Mesendoderm (in vitro differentiated cells): ENCODE results near the gene C16orf89.

Source experiments
- DNase-seq: peaks from one replicate; pipeline ENCODE4 v3.0.0; 2013
- H2AK5ac ChIP-seq: 2 replicates; pipeline ENCODE4 v1.6.1; 2013; ENCODE audit warnings: low read length, inconsistent platforms
- H2BK120ac ChIP-seq: 2 replicates; pipeline ENCODE4 v1.6.1; 2013; ENCODE audit warnings: low read depth, mild to moderate bottlenecking, low read length, moderate library complexity, mixed read lengths
- H2BK15ac ChIP-seq: replicated peaks from 2 replicates; pipeline ENCODE4 v1.6.1; 2013; ENCODE audit warnings: low read depth, mild to moderate bottlenecking, moderate library complexity
- H2BK5ac ChIP-seq: 2 replicates; pipeline ENCODE4 v1.6.1; 2013; ENCODE audit warnings: low read length, inconsistent platforms
- H3K18ac ChIP-seq: 2 replicates; pipeline ENCODE4 v1.6.1; 2013; ENCODE audit warnings: mild to moderate bottlenecking, low read length, mixed read lengths
- H3K23ac ChIP-seq: one replicate; pipeline ENCODE4 v1.6.1; 2013; ENCODE audit warnings: low read length
- H3K27ac ChIP-seq: 2 replicates; pipeline ENCODE4 v1.5.1; 2013; ENCODE audit warnings: low read depth, mild to moderate bottlenecking, inconsistent platforms, low read length, moderate library complexity
- H3K27me3 ChIP-seq: 2 replicates; pipeline ENCODE4 v1.6.1; 2013; ENCODE audit warnings: low read length, control low read depth, mild to moderate bottlenecking, inconsistent platforms; ENCODE audit not compliant: insufficient read depth, poor library complexity
- H3K36me3 ChIP-seq: 2 replicates; pipeline ENCODE4 v1.6.1; 2013; ENCODE audit warnings: low read length, inconsistent platforms; ENCODE audit not compliant: control insufficient read depth, insufficient read depth
- H3K4ac ChIP-seq: one replicate; pipeline ENCODE4 v1.6.1; 2013; ENCODE audit warnings: low read depth, mild to moderate bottlenecking, low read length, moderate library complexity
- H3K4me1 ChIP-seq: 2 replicates; pipeline ENCODE4 v1.6.1; 2013; ENCODE audit warnings: low read depth, low read length, inconsistent platforms; ENCODE audit not compliant: control insufficient read depth
- H3K4me2 ChIP-seq: 2 replicates; pipeline ENCODE4 v1.6.1; 2013; ENCODE audit warnings: low read length
- H3K4me3 ChIP-seq: 2 replicates; pipeline ENCODE4 v1.5.1; 2013; ENCODE audit warnings: mild to moderate bottlenecking, low read length
- H3K56ac ChIP-seq: one replicate; pipeline ENCODE4 v1.6.1; 2013; ENCODE audit warnings: low read length
- H3K79me1 ChIP-seq: 2 replicates; pipeline ENCODE4 v1.6.1; 2013; ENCODE audit warnings: low read length, inconsistent platforms
- H3K79me2 ChIP-seq: 2 replicates; pipeline ENCODE4 v1.6.1; 2013; ENCODE audit warnings: mild to moderate bottlenecking, low read length; ENCODE audit not compliant: control insufficient read depth, insufficient read depth
- H3K9ac ChIP-seq: 2 replicates; pipeline ENCODE4 v1.6.1; 2013; ENCODE audit warnings: low read length, inconsistent platforms
- H4K5ac ChIP-seq: one replicate; pipeline ENCODE4 v1.6.1; 2013; ENCODE audit warnings: low read length
- H4K8ac ChIP-seq: one replicate; pipeline ENCODE4 v1.6.1; 2013; ENCODE audit warnings: low read depth, mild to moderate bottlenecking, control low read depth, low read length, moderate library complexity
- WGBS: extraction: QIAGEN DNeasy Blood & Tissue Kit; methylation state at CpG from one replicate; pipeline ENCODE4 v1.1.7; 2013; ENCODE audit warnings: low lambda C conversion rate, missing lambda C conversion rate; ENCODE audit not compliant: insufficient coverage; ENCODE audit errors: extremely low coverage; 5-methylcytosine and 5-hydroxymethylcytosine counted together

The C16orf89 gene

DNA sequence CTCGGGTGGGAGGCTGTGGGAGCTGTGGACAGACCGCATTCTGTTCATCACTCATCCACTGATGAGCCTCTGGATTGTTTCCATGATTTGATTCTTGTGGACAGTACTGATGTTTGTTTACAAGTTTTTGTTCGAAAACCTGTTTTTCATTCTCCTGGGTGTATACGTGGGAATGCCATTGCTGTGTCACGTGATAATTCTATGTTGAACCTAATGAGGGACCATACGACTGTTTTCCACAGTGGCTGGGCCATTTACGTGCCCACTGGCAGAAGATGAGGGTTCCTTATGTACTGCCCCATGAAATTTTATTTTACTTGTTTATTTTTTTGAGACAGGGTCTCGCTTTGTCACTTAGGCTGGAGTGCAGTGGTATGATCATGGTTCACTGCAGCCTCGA lies 3.3 kb upstream of the C16orf89 start:
- no peak for DNase-seq
- Histone ChIP-seq H3K23ac (no peak overlapping the region), H2BK15ac (no peak overlapping the region), H2AK5ac (no peak overlapping the region), H3K27me3 (no peaks in the 10 kb centered on the region), H2BK5ac (no peak overlapping the region), H3K56ac (no peak overlapping the region), H3K18ac (no peak overlapping the region), H3K4me2 (no peak overlapping the region), H2BK120ac (no peak overlapping the region), H3K36me3 (no peaks in the 10 kb centered on the region), H3K79me2 (peaks cover 8% of the 10 kb centered on the region), H3K4ac (no peak overlapping the region), H3K4me3 (no peak overlapping the region), H3K79me1 (peaks cover 4% of the 10 kb centered on the region), H3K9ac (no peak overlapping the region), H4K8ac (no peak overlapping the region), H3K4me1 (no peaks in the 10 kb centered on the region), H4K5ac (no peak overlapping the region), H3K27ac (no peak overlapping the region)
- WGBS: no CpG with 5 or more reads among the region's 9 CpGs

DNA sequence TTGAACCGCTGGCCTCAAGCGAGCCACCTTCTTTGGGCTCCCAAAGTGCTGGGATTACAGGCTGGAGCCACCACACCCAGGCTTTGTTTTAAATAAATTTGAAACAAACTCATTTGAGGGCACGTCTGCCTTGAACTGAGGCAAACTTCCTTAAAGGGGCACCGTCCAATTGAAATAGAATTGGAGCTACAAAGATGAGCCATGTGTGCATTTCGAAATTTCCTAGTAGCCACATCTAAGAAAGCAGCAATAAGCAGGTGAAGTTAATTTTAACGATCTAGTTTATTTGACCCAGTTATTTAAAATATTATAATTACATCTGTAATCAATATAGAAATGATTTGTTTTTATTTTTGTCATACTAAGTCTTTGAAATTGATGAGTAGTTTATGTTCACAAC lies 755 bp upstream of the C16orf89 start:
- no peaks in the 10 kb centered on the region for H3K79me2 ChIP-seq
- H4K5ac ChIP-seq: no peak overlapping the region
- no peak overlapping the region for H3K56ac ChIP-seq
- H2BK15ac ChIP-seq: no peak overlapping the region
- H3K4me3 ChIP-seq: no peak overlapping the region
- no CpG with 5 or more reads among the region's 6 CpGs for WGBS
- H3K27ac ChIP-seq: no peak overlapping the region
- no peak overlapping the region for H2BK5ac ChIP-seq
- H3K4me1 ChIP-seq: no peaks in the 10 kb centered on the region
- H3K18ac ChIP-seq: no peak overlapping the region
- H3K23ac ChIP-seq: no peak overlapping the region
- no peaks in the 10 kb centered on the region for H3K79me1 ChIP-seq
- no peak overlapping the region for H4K8ac ChIP-seq
- no peak overlapping the region for H3K9ac ChIP-seq
- H2AK5ac ChIP-seq: no peak overlapping the region
- H2BK120ac ChIP-seq: no peak overlapping the region
- no peak overlapping the region for H3K4me2 ChIP-seq
- H3K4ac ChIP-seq: no peak overlapping the region
- no peak for DNase-seq
- no peaks in the 10 kb centered on the region for H3K36me3 ChIP-seq
- no peaks in the 10 kb centered on the region for H3K27me3 ChIP-seq

DNA sequence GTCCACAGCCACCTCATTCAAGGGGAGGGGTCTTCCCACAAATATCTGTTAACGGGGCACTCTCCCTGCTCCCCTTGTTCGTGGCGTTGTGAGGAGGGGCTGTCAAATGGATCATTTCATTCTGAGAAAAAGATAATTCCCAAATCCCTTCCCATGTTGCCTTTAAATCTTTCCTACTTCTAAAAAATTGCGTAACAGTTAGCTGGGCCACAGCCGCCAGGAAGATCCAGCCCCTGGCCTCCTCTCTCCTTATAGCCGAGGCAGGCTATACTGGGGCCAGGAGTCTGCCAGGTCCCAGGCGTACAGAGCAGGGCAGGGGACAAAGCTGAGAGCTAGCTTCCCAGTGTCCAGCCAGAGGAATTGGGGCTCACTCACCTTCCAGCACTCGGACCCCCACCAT lies 430 bp downstream of the C16orf89 start:
- Histone ChIP-seq H2BK15ac (no peak overlapping the region), H2BK5ac (no peak overlapping the region), H3K56ac (peak overlapping the region; percentile 46), H3K27ac (no peak overlapping the region), H2AK5ac (no peak overlapping the region), H3K23ac (no peak overlapping the region), H4K5ac (no peak overlapping the region), H4K8ac (no peak overlapping the region), H3K4me3 (no peak overlapping the region), H3K36me3 (no peaks in the 10 kb centered on the region), H2BK120ac (no peak overlapping the region), H3K79me2 (no peaks in the 10 kb centered on the region), H3K4ac (no peak overlapping the region), H3K9ac (no peak overlapping the region), H3K27me3 (no peaks in the 10 kb centered on the region), H3K4me2 (no peak overlapping the region), H3K79me1 (no peaks in the 10 kb centered on the region), H3K4me1 (no peaks in the 10 kb centered on the region), H3K18ac (no peak overlapping the region)
- DNase-seq: no peak
- no CpG with 5 or more reads among the region's 8 CpGs for WGBS

DNA sequence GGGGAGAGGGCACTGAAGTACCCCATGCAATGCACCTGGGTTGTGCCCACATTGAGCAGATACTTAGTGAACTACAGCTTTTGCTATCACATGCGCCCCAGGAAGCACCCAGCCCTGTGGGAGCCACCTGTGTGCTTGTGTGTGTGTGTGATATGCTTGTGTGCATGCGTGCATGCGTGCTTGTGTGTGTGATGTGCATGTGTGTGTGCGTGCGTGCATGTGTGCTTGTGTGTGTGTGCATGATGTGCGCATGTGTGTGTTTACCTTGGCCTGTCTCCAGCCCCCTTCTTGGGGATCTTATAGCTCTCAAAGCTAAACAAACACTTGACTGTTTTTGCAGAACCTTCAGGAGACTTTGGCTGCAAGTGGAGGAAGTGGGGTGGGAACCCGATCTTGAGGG lies 841 bp downstream of the C16orf89 start:
- H2BK120ac ChIP-seq: no peak overlapping the region
- no peak overlapping the region for H3K9ac ChIP-seq
- no peak overlapping the region for H3K18ac ChIP-seq
- no peak overlapping the region for H3K56ac ChIP-seq
- no peak overlapping the region for H3K4ac ChIP-seq
- no peak overlapping the region for H3K23ac ChIP-seq
- H2BK5ac ChIP-seq: no peak overlapping the region
- H3K79me2 ChIP-seq: no peaks in the 10 kb centered on the region
- H3K4me3 ChIP-seq: no peak overlapping the region
- H4K5ac ChIP-seq: no peak overlapping the region
- peaks cover 3% of the 10 kb centered on the region for H3K4me1 ChIP-seq
- no peaks in the 10 kb centered on the region for H3K27me3 ChIP-seq
- no peak overlapping the region for H3K4me2 ChIP-seq
- H2AK5ac ChIP-seq: no peak overlapping the region
- H4K8ac ChIP-seq: no peak overlapping the region
- no peak overlapping the region for H3K27ac ChIP-seq
- DNase-seq: no peak
- H3K79me1 ChIP-seq: no peaks in the 10 kb centered on the region
- H2BK15ac ChIP-seq: no peak overlapping the region
- no peaks in the 10 kb centered on the region for H3K36me3 ChIP-seq
- no CpG with 5 or more reads among the region's 7 CpGs for WGBS

DNA sequence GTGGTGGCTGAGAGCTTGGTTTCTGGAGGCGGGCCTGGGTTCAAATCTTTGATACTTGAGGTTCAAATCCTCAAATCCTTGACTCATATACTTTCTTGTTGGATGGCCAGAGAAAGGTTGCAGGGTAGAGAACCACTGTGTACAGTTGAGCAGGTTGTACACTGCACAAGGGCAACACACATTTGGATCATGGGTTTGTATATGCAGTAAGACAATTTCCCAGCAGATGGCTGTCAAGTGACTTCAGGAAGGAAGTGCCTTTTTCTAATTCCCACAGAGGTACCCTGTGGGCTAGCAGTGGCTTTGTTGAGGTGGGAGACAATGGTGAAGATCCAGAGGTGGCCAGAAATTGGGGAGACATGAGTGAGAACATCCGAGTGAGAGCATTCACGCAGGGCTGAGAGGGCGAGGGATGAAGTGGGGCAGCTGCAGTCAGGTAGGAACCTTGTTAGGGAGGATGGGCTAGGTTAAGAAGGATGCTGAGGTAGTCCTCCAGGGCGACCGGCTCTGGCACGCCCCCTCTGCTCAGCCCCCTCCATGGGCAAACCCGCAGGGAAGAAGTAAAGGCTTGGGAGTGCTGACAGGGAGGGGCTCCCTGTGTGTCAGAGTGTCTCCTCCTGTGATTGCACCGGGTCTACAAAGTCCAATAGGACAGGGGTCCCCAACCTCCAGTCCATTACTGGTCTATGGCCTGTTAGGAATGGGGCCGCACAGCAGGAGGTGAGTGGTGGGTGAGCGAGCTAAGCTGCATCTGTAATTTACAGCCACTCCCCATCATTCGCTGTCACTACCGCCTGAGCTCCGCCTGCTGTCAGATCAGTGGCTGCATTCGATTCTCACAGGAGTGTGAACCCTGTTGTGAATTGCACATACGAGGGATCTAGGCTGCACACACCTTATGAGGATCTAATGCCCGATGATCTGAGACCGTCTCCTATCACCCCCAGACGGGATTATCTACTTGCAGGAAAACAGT lies 2.7 kb downstream of the C16orf89 start:
- Histone ChIP-seq H3K79me2 (no peaks in the 10 kb centered on the region), H2BK5ac (no peak overlapping the region), H3K4ac (no peak overlapping the region), H3K79me1 (no peaks in the 10 kb centered on the region), H3K27me3 (no peaks in the 10 kb centered on the region), H3K4me3 (no peak overlapping the region), H3K4me2 (no peak overlapping the region), H3K9ac (no peak overlapping the region), H3K56ac (no peak overlapping the region), H3K27ac (no peak overlapping the region), H3K36me3 (no peaks in the 10 kb centered on the region), H3K18ac (no peak overlapping the region), H3K23ac (no peak overlapping the region), H4K5ac (no peak overlapping the region), H3K4me1 (peaks cover 3% of the 10 kb centered on the region), H2BK15ac (no peak overlapping the region), H2AK5ac (no peak overlapping the region), H2BK120ac (no peak overlapping the region), H4K8ac (no peak overlapping the region)
- no CpG with 5 or more reads among the region's 19 CpGs for WGBS
- peak; percentile 20 for DNase-seq
